GM19193 (cell line): ENCODE measurements around the gene CLASP2.

ENCODE experiments used
- POLR2A ChIP-seq: IDR thresholded peaks from 4 replicates; pipeline ENCODE4 v1.6.1; 2011; ENCODE audit not compliant: insufficient read depth, insufficient read length; ENCODE audit errors: extremely low read depth

The CLASP2 gene

GRCh38 chr3:33717866-33718594 lies at the start of gene CLASP2:
Gene CLASP2, minus strand, starts transcription at chr3:33718254. Its CDS starts 252 bp downstream, at chr3:33718002.
- TF ChIP-seq POLR2A = peak; percentile 79

GRCh38 chr3:33758864-33759263 lies 40.8 kb upstream of the CLASP2 start:
- TF ChIP-seq POLR2A = no peak

- TF ChIP-seq POLR2A = no peak
These were observed 40.2 kb upstream of the CLASP2 start for GRCh38 chr3:33758281-33758680.

GRCh38 chr3:33751336-33751735 lies 33.3 kb upstream of the CLASP2 start:
- TF ChIP-seq POLR2A = no peak

GRCh38 chr3:33750211-33750548 lies 32.1 kb upstream of the CLASP2 start:
- TF ChIP-seq POLR2A = no peak

- no peak for TF ChIP-seq POLR2A
These were observed 31.6 kb upstream of the CLASP2 start for GRCh38 chr3:33749546-33750210.

GRCh38 chr3:33746416-33747116 lies 28.5 kb upstream of the CLASP2 start:
- no peak for TF ChIP-seq POLR2A

GRCh38 chr3:33737146-33737545 lies 19.1 kb upstream of the CLASP2 start:
- no peak for TF ChIP-seq POLR2A

- TF ChIP-seq POLR2A = no peak
These were observed 14.3 kb upstream of the CLASP2 start for GRCh38 chr3:33732394-33732793.

- TF ChIP-seq POLR2A = no peak
These were observed 11.9 kb upstream of the CLASP2 start for GRCh38 chr3:33729993-33730392.

GRCh38 chr3:33724256-33724655 lies 6.2 kb upstream of the CLASP2 start:
- TF ChIP-seq POLR2A = no peak

- TF ChIP-seq POLR2A = no peak
These were observed 4.7 kb upstream of the CLASP2 start for GRCh38 chr3:33722626-33723370.

- no peak for TF ChIP-seq POLR2A
These were observed 4.1 kb upstream of the CLASP2 start for GRCh38 chr3:33722191-33722590.

- no peak for TF ChIP-seq POLR2A
These were observed 497 bp upstream of the CLASP2 start for GRCh38 chr3:33718595-33718907.

- no peak for TF ChIP-seq POLR2A
These were observed 513 bp downstream of the CLASP2 start for GRCh38 chr3:33717616-33717865.
